SK-N-SH (cell line): Measurements from ENCODE around the gene RAD51B. TPM values are rescaled to one million over a fixed set of nuclear protein-coding genes. Genes with fewer than 3 reads are reported as not detected.

Experiments used
- CTCF ChIA-PET: fragments of 300-600, 350-600 bp; formaldehyde crosslinking; extraction: SDS; loops from one replicate; lab custom pipeline; 2021; lab: Yijun Ruan, JAX
- POLR2A ChIA-PET: fragments of 350-600 bp; sonication (Branson Sonifier 250); formaldehyde crosslinking; extraction: SDS; loops from one replicate; lab custom pipeline; 2020; ENCODE audit warnings: antibody characterized with exemption, inconsistent platforms; lab: Yijun Ruan, JAX
- DNase-seq: peaks from one replicate; pipeline ENCODE4 v3.0.0; 2012
- H2AFZ ChIP-seq: fragments of 200-600 bp; sonication (generic); 2 replicates; pipeline ENCODE4 v1.8.1; 2016; ENCODE audit warnings: antibody characterized with exemption, mild to moderate bottlenecking, low read depth
- H3F3A ChIP-seq: fragments of 200-600 bp; sonication (generic); replicated peaks from 2 replicates; pipeline ENCODE3; 2016; ENCODE audit warnings: antibody characterized with exemption, mild to moderate bottlenecking; ENCODE audit not compliant: insufficient read depth
- H3K27ac ChIP-seq, 2 experiments: fragments of 200-500 bp in 1 of 2; fragments of 200-600 bp in 1 of 2; sonication (Bioruptor generic) in 1 of 2; sonication (generic), shearing (Covaris generic) in 1 of 2; 2 replicates each; pipeline versions ENCODE4 v1.5.1 to v1.6.1; 2014 to 2016; ENCODE audit warnings: low read depth in 2 of 2, inconsistent platforms in 1 of 2, low read length in 1 of 2, mild to moderate bottlenecking in 1 of 2, mixed read lengths in 1 of 2
- H3K27me3 ChIP-seq: fragments of 200-600 bp; sonication (generic), shearing (Covaris generic); 2 replicates; pipeline ENCODE4 v1.6.1; 2016; ENCODE audit warnings: mixed run types; ENCODE audit not compliant: insufficient read depth
- H3K36me3 ChIP-seq, 2 experiments: fragments of 200-500 bp in 1 of 2; fragments of 200-600 bp in 1 of 2; sonication (Bioruptor generic) in 1 of 2; sonication (generic) in 1 of 2; replicated peaks in 1 of 2; 2 replicates each; pipeline versions ENCODE3 to v1.5.1; 2014 to 2016; ENCODE audit warnings: low read length in 1 of 2, mild to moderate bottlenecking in 1 of 2; ENCODE audit not compliant: insufficient read depth in 2 of 2, control insufficient read depth in 1 of 2
- H3K4me1 ChIP-seq, 2 experiments: fragments of 200-500 bp in 1 of 2; fragments of 200-600 bp in 1 of 2; sonication (Bioruptor generic) in 1 of 2; sonication (generic), shearing (Covaris generic) in 1 of 2; 2 replicates each; pipeline versions ENCODE4 v1.5.1 to v1.6.1; 2014 to 2016; ENCODE audit warnings: low read depth in 1 of 2, low read length in 1 of 2, mixed run types in 1 of 2; ENCODE audit not compliant: insufficient read depth in 2 of 2, control insufficient read depth in 1 of 2
- H3K4me2 ChIP-seq: fragments of 200-600 bp; sonication (generic), shearing (Covaris generic); 2 replicates; pipeline ENCODE4 v1.6.1; 2017; ENCODE audit warnings: mixed run types
- H3K4me3 ChIP-seq, 2 experiments: fragments of 200-500 bp in 1 of 2; fragments of 200-600 bp in 1 of 2; sonication (Bioruptor generic) in 1 of 2; sonication (generic), shearing (Covaris generic) in 1 of 2; 2 replicates each; pipeline versions ENCODE4 v1.5.1 to v1.8.1; 2014 to 2016; ENCODE audit warnings: low read depth in 2 of 2, inconsistent platforms in 1 of 2, low read length in 1 of 2, mild to moderate bottlenecking in 1 of 2, mixed read lengths in 1 of 2, moderate library complexity in 1 of 2
- H3K79me2 ChIP-seq: fragments of 200-600 bp; sonication (generic); 2 replicates; pipeline ENCODE4 v1.8.1; 2017; ENCODE audit warnings: mild to moderate bottlenecking; ENCODE audit not compliant: insufficient read depth
- H3K9ac ChIP-seq: fragments of 200-600 bp; sonication (generic); 2 replicates; pipeline ENCODE4 v1.6.1; 2017; ENCODE audit warnings: mixed run types
- H3K9me2 ChIP-seq: fragments of 200-600 bp; sonication (generic); 2 replicates; pipeline ENCODE4 v1.6.1; 2017; ENCODE audit warnings: mixed run types
- H3K9me3 ChIP-seq: fragments of 200-600 bp; sonication (generic); 2 replicates; pipeline ENCODE4 v1.6.1; 2017; ENCODE audit warnings: mixed run types, mild to moderate bottlenecking, moderate library complexity
- H4K20me1 ChIP-seq: fragments of 200-600 bp; sonication (generic); 2 replicates; pipeline ENCODE4 v1.6.1; 2017; ENCODE audit warnings: mild to moderate bottlenecking, mixed run types; ENCODE audit not compliant: insufficient read depth
- CHD2 ChIP-seq: fragments of 150-350 bp; IDR thresholded peaks from 2 replicates; pipeline ENCODE4 v1.6.1; 2018; ENCODE audit warnings: low read length; ENCODE audit not compliant: partially characterized antibody
- ELF1 ChIP-seq: IDR thresholded peaks from 2 replicates; pipeline ENCODE4 v1.4.0; 2012
- EZH2phosphoT487 ChIP-seq: fragments of 200-600 bp; sonication (generic); IDR thresholded peaks from 2 replicates; pipeline ENCODE4 v1.6.1; 2017; ENCODE audit warnings: low read depth, mixed run types, mild to moderate bottlenecking, antibody characterized with exemption, moderate library complexity, borderline replicate concordance
- FOSL2 ChIP-seq: IDR thresholded peaks from 2 replicates; pipeline ENCODE4 v1.4.0; 2012; ENCODE audit warnings: low read depth, mild to moderate bottlenecking, moderate library complexity, borderline replicate concordance
- FOXM1 ChIP-seq: IDR thresholded peaks from 2 replicates; pipeline ENCODE4 v1.4.0; 2012; ENCODE audit warnings: low read depth, mild to moderate bottlenecking
- GATA2 ChIP-seq: sonication (generic); formaldehyde crosslinking; IDR thresholded peaks from 2 replicates; pipeline ENCODE4 v1.5.0; 2020; ENCODE audit warnings: mild to moderate bottlenecking, missing genetic modification reagents
- IRF3 ChIP-seq: fragments of 150-350 bp; IDR thresholded peaks from 2 replicates; pipeline ENCODE4 v1.6.1; 2016; ENCODE audit warnings: mild to moderate bottlenecking, low read depth, low read length
- MAX ChIP-seq: IDR thresholded peaks from 2 replicates; pipeline ENCODE4 v1.4.0; 2012; ENCODE audit warnings: low read depth
- NRF1 ChIP-seq: IDR thresholded peaks from 2 replicates; pipeline ENCODE4 v1.6.1; 2012; ENCODE audit warnings: low read depth, mild to moderate bottlenecking, low read length
- PBX3 ChIP-seq: IDR thresholded peaks from 2 replicates; pipeline ENCODE4; 2012
- RAD21 ChIP-seq: IDR thresholded peaks from 2 replicates; pipeline ENCODE4 v1.6.1; 2012; ENCODE audit warnings: mild to moderate bottlenecking, low read length
- SMC3 ChIP-seq: IDR thresholded peaks from 2 replicates; pipeline ENCODE4 v1.6.1; 2012; ENCODE audit warnings: low read depth, low read length, improper control_type of control experiment
- TEAD4 ChIP-seq: IDR thresholded peaks from 2 replicates; pipeline ENCODE4 v1.4.0; 2012; ENCODE audit warnings: mild to moderate bottlenecking, borderline replicate concordance; ENCODE audit not compliant: insufficient read depth
- USF2 ChIP-seq: fragments of 150-350 bp; IDR thresholded peaks from 2 replicates; pipeline ENCODE4 v1.6.1; 2017; ENCODE audit warnings: antibody characterized with exemption, low read length, low read depth, borderline replicate concordance
- YY1 ChIP-seq: IDR thresholded peaks from 2 replicates; pipeline ENCODE4 v1.4.0; 2012; ENCODE audit warnings: low read depth, mild to moderate bottlenecking
- ZBTB33 ChIP-seq: IDR thresholded peaks from 2 replicates; pipeline ENCODE4 v1.4.0; 2012; ENCODE audit warnings: low read depth, borderline replicate concordance
- WGBS: methylation state at CpG from one replicate; pipeline ENCODE4 v1.1.6; 2017; ENCODE audit warnings: low lambda C conversion rate; 5-methylcytosine and 5-hydroxymethylcytosine counted together
- polyA plus RNA-seq, 3 experiments: library from polyadenylated mRNA; depleted of rRNA; stranded (reverse); fragments of >200 nt; gene quantifications; 2 replicates each; pipeline ENCODE4 v1.2.3, GENCODE V29; 2012

Gene RAD51B
- polyA plus RNA-seq, 1 of the 3 experiments (the other 2 are of a cell fraction) = 6.0 TPM

GRCh38 chr14:68692916-68693771, 873.6 kb downstream of the RAD51B start:
- 95% methylated on average over 14 of the region's 14 CpGs for whole genome bisulfite sequencing
- Histone ChIP-seq H3F3A (peaks cover 29% of the 10 kb centered on the region), H3K27ac (no peak overlapping the region), H3K9me3 (no peaks in the 10 kb centered on the region), H3K4me1 (peaks cover 24 to 27% of the 10 kb centered on the region in 2 experiments; a peak in 3 of 4 replicates), H3K4me2 (no peak overlapping the region), H3K9ac (no peak overlapping the region), H3K36me3 (no peaks in the 10 kb centered on the region), H4K20me1 (no peaks in the 10 kb centered on the region), H3K4me3 (no peak overlapping the region), H3K79me2 (no peaks in the 10 kb centered on the region), H2AFZ (no peak overlapping the region), H3K9me2 (no peaks in the 10 kb centered on the region)
- no peak for DNase-seq
- CTCF ChIA-PET = no interaction called here
- POLR2A ChIA-PET = no interaction called here
- TF ChIP-seq RAD21 (no peak), YY1 (no peak), EZH2phosphoT487 (no peak), USF2 (no peak), IRF3 (no peak), TEAD4 (no peak), PBX3 (no peak), NRF1 (no peak), SMC3 (no peak), CHD2 (no peak), FOXM1 (no peak), FOSL2 (no peak), ELF1 (no peak), GATA2 (CRISPR knock-in tag) (no peak), ZBTB33 (no peak), MAX (no peak)
- TF ChIP-seq, all 33 proteins: peak for 0
- H3K27me3 ChIP-seq = no peaks in the 10 kb centered on the region
